GM12864 (cell line): ENCODE results near the gene ETV6.

Source experiments
- DNase-seq: peaks from one replicate; pipeline ENCODE4 v3.0.0-alpha.2; 2011; ENCODE audit warnings: low read depth
- H3K4me3 ChIP-seq: 2 replicates; pipeline ENCODE4 v1.5.1; 2011; ENCODE audit warnings: mild to moderate bottlenecking, low read depth, low read length, control low read depth
- CTCF ChIP-seq: IDR thresholded peaks from 2 replicates; pipeline ENCODE4 v1.5.1; 2011; ENCODE audit warnings: low read depth, mild to moderate bottlenecking, moderate library complexity, low read length, control low read depth, inconsistent platforms; ENCODE audit errors: missing control alignments

ETV6 gene

GRCh38 chr12:11734580-11735180 is 85.2 kb downstream of the ETV6 start:
- no peak overlapping the region for H3K4me3 ChIP-seq
- no peak for DNase-seq
- no peak for TF ChIP-seq CTCF

- DNase-seq, result no peak
- no peak for TF ChIP-seq CTCF
- no peak overlapping the region for H3K4me3 ChIP-seq
Observed at GRCh38 chr12:11738450-11738849, 89.0 kb downstream of the ETV6 start.

GRCh38 chr12:11739980-11740577 is 90.6 kb downstream of the ETV6 start:
- no peak for DNase-seq
- TF ChIP-seq CTCF, result no peak
- no peak overlapping the region for H3K4me3 ChIP-seq

- no peak overlapping the region for H3K4me3 ChIP-seq
- TF ChIP-seq CTCF, result no peak
- DNase-seq, result no peak
Observed at GRCh38 chr12:11741434-11742092, 92.1 kb downstream of the ETV6 start.

GRCh38 chr12:11743423-11744409 is 94.2 kb downstream of the ETV6 start:
- no peak overlapping the region for H3K4me3 ChIP-seq
- no peak for DNase-seq

GRCh38 chr12:11744410-11744801 is 94.9 kb downstream of the ETV6 start:
- H3K4me3 ChIP-seq, result no peak overlapping the region
- TF ChIP-seq CTCF, result no peak
- DNase-seq, result no peak

More at GRCh38 chr12:11743423-11744409, 94.2 kb downstream of the ETV6 start:
- no peak for TF ChIP-seq CTCF
